SKM-1 treated with dmso at 0.1 percent for 144 hours (cell line): Measurements from ENCODE around the gene AIPL1.

Source experiments
- DNase-seq: peaks from one replicate; lab custom pipeline; 2025; ENCODE audit not compliant: unreplicated experiment; lab: John Stamatoyannopoulos, UW

Gene AIPL1

DNA sequence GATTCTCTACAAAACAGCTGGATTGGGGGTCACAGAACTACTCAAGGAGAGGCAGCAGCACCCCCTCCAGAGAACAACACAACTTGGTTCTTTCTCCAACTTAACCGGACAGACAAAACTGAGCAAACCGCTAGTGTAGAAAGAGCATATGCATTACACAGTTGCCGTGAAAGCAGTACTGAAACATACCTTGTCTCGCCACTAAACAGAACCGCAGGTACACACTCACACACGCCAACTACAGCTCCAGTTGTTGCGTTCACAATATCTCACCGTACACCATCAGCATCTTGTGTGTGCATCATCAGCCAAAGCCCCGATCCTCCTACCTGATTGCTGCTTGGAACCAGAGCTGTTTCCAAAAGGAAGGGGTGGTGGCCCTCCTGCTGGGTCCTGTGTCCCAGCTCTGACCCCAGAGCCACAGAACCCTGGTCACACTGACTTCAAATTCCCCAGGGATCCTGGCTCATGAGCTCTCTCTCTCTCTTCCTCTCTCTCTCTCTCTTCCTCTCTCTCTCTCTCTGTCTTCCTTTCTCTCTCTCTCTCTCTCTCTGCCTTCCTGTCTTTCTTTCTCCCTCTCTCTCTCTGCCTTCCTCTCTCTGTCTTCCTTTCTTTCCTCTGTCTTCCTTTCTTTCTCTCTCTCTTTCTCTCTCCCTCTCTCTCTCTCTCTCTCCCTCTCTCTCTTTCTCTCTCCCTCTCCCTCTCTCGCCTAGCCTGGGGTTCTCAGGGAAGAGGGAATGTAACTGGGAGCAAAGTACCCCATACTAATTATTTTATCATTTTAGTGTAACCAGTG is 17.7 kb upstream of the AIPL1 start:
- DNase-seq, result no peak

GRCh38 chr17:6450926-6451832 is 16.3 kb upstream of the AIPL1 start:
- DNase-seq, result no peak

GRCh38 chr17:6449307-6449706 is 14.4 kb upstream of the AIPL1 start:
- no peak for DNase-seq

DNA sequence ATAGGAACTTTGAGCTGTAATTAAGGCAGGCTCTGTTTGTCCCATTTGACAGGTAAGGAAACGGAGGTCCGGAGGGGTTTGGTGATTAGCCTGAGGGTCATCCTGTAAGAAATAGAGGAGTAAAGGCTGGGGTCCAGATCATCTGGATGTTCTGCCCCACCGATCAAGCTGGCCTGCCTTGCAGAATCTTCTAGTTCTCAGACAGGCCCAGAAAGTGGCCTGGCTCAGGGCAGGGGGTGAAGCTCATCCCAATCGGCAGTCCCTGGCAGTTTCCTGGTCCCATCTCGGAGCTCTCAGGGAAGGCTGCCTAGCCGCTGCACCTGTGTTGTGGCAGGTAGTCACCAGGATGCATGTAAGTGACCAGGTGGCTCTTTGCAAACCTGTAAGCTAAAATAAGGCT is 13.6 kb upstream of the AIPL1 start:
- no peak for DNase-seq

DNA sequence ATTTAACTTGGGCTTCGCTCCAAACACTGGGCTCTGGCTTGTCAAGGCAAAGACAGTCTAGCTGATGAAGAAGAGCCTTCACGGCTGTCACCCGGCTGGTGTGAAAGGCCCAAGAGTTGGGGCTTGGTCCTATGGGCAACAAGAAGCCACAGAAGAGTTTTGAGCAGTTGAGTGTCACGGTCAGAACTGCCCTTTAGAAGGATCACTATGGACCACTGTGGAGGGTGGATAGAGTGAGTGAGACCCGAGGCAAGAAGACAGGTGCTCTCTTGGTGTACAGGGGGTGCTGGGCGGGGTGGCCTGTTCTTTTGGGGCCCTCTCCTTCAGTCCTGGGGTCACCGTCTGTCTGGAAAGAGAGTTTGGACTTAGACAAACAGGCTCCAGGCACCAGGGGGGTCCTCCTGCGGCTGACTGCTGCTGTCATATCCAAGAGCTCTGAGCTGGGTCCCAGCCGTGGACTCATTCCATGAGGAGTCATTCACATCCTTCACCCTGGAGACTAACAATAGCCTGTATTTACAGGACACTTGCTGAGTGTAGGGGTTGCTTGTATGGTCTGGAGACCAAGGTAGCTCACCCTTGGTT is 11.7 kb upstream of the AIPL1 start:
- DNase-seq, result no peak

DNA sequence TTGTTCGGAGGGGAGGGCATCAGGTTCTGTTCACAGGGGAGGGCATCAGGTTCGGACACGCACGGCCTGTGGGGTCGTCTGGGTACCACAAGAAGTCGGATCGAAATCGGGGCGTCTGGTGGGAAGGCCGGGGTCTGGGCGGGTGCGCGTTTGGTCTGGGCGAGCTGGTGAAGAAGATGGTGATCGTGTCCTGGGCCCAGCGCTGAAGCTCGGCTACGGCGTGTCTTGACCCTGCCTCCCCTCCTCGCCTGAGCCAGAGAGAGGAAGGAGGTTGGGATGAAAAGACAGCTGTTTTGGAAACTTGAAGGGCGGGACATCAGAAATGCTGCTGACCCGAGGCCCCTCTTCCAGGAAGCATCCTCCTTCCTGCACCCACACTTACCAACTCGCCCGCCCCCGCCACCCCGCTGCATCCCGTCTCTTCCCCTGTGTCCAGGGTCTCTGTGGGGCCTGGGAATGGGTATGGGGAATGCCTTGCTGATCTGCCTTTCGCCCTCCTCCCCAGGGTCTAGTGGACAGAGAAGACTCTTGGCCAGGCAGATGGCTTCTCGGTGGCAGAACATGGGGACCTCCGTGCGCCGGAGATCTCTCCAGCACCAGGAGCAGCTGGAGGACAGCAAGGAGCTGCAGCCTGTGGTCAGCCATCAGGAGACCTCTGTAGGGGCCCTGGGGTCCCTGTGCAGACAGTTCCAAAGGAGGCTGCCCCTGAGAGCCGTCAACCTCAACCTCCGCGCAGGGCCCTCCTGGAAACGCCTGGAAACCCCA is 9.8 kb upstream of the AIPL1 start:
- DNase-seq, result no peak

GRCh38 chr17:6443692-6444570 is 9.0 kb upstream of the AIPL1 start, which contains the start of gene PIMREG:
Gene PIMREG, plus strand, starts transcription at chr17:6444455. Its CDS starts 656 bp downstream, at chr17:6445111.
- peak; percentile 73 for DNase-seq

DNA sequence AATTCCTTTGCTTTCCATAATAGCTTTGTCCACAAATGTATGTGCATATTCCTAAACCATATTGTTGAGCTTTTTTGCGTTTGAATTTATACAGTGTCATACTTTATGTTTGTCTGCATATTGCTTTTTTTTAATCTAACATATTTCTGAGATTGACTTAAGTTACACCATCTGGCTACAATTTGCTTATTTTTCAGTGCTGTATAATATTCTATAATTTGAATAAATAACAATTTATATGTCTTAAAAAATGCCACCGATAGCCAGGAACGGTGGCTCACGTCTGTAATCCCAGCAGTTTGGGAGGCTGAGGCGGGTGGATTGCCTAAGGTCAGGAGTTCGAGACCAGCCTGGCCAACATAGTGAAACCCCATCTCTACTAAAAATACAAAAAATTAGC is 7.9 kb upstream of the AIPL1 start:
- no peak for DNase-seq

GRCh38 chr17:6439951-6440350 is 5.0 kb upstream of the AIPL1 start:
- no peak for DNase-seq

DNA sequence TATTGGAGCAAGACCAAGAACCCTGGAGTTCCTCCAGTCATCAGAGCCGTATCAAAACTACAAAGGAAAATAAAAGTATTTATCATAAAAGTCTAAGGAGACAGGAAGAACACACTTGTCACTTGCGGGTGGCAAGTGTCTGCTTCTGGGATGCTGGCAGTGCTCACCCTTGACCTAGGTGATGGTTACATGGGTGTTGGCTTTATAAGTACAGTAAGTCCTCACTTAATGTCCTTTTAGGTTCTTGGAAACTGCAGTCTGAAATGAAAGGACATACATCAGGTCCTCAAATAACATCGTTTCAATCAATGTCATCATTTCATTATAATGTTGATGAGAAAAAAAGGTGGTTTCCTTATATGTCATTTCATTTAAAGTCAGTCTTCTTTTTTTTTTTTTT is 3.0 kb upstream of the AIPL1 start:
- DNase-seq, result no peak

GRCh38 chr17:6437466-6437865 is 2.5 kb upstream of the AIPL1 start:
- DNase-seq, result no peak

DNA sequence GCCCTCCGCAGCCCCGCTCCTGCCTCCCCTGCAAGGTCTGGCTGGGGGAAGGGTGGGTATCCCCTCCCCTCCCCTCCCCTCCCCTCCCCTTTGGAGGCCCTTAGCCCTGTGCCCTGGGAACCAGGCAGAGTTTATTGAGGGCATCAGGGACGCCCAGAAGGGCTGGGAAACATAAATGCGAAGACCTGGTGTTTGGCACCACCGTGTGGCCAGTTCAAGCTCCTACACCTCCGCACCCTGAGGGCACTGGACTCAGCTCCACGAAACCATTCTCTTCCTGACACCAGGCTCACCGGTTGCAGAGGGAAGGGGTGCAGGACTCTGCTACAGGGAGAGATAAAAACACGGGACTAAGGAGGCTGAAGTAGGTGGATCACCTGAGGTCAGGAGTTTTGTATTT is 1.0 kb upstream of the AIPL1 start:
- peak; percentile 12 for DNase-seq

DNA sequence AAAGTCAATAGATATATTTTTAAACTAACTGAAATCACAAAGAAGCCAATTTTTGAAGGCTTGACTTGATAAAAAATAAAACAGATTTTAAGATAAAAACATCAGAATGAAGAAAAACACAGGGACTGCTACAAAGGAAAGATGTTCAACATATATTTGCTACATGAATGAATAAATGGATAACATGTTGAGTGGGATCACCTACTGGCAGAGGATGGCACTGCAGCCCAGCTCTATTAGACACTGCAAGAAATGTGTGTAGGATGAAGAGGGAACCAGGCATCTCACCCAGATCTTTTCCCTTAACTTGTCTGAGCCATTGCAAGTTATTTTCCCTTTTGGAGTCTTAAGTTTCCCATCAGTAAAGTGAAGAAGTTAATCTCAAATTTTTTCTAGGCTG is 4.2 kb downstream of the AIPL1 start:
- no peak for DNase-seq

DNA sequence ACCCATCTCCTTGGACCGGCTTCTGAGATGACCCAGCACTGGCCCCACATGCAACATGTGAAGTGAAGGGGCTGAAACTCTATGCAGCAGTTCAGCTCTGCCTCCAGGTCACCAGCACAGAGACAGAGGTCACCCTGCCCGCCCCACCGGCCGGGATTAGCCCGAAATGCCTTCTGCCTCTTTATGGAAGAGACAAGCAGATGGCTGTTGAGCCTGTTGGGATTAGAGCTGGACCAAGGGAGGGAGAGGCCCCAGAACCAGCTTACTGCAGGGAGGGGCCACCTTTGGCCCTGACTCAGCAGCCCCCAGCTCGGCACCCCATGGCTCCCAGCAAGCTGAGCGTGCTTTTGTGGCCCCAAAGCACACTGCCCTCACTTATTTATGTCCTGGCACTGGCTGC is 5.7 kb downstream of the AIPL1 start:
- no peak for DNase-seq

DNA sequence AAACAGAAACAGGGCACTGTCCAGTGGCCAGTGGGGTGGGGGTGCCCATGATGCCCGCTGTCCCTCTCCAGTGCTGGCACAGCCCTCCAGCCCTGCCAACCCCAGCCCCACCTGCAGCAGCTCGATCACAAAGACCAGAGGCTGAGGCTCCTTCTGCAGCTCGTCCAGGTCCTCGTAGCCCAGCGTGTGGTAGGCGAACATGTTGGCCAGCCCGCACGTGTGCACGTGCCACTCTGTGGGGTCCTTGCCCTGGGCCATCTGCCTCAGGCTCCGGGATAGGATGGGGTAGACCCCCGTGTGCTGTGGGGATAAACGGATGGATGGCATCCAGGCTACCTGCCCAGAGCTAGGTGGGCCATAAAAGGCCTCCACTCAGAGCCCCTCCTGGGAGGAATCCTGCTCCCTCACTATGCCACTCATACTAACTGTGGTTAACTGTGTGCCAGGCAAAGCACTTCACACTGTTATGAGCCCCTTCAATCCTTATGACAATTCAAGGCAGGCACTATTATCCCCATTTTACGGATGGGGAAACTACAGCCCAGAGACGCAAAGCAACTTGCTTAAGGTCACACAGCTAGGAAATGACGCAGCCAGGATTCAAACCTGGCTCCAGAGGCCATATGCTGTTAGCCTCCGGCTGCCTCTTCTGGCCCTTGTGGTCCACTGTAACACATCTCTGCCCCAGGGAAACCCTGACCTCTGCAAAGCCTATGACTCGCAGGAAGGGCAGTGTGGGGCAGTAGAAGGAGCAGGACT is 6.5 kb downstream of the AIPL1 start:
- no peak for DNase-seq

DNA sequence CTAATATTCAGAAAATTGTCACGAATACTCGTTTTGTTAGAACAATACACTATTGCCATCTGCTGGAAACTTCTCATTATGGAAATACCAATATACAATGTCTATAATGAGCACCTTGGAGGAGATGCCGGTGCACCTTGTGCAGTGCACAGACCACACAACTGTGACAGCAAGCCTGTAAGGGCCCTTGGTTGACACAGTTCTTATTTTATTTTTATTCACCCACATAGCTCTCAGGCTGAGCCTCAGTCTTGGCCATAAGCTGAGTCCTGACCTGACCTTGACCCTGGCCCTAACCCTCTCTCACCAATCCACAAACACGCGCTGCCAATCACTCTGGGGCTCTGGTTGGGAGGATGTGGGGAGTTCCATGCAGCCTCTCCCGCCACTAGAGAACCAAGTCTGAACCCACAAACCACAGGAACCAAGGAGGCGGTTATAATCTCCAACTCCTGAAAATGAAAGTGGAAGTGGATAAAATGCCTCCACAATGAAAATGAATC is 7.6 kb downstream of the AIPL1 start:
- peak; percentile 42 for DNase-seq

- no peak for DNase-seq
Observed at GRCh38 chr17:6426356-6427101, 8.4 kb downstream of the AIPL1 start.

- no peak for DNase-seq
Observed at GRCh38 chr17:6425407-6425806, 9.5 kb downstream of the AIPL1 start.
